WTC11 (cell line): Measurements from ENCODE around the gene BRICD5. TPM values are rescaled to one million over a fixed set of nuclear protein-coding genes. Genes with fewer than 3 reads are reported as not detected.

Source experiments
- ATAC-seq: fragments of 200-7000 bp; cut with Tn5 transposase; 2 replicates; pipeline ENCODE4 v1.10.0; 2021; ENCODE audit warnings: mild to moderate bottlenecking, moderate library complexity
- CTCF ChIA-PET: fragments of 300-600 bp; sonication (Branson Sonifier 250); formaldehyde crosslinking; loops from one replicate; lab custom pipeline; 2021; ENCODE audit warnings: antibody characterized with exemption; lab: Charles Lee
- POLR2A ChIA-PET: fragments of 350-600 bp; sonication (Branson Sonifier 250); formaldehyde crosslinking; loops from one replicate; lab custom pipeline; 2021; ENCODE audit warnings: antibody characterized with exemption; lab: Charles Lee
- DNase-seq: peaks from one replicate; pipeline ENCODE4 v3.0.0; 2021; ENCODE audit warnings: low spot score
- H3K27ac Mint-ChIP-seq: 2 replicates; pipeline ENCODE4 v1.8.0; 2021; ENCODE audit warnings: mixed read lengths
- H3K27me3 Mint-ChIP-seq: 2 replicates; pipeline ENCODE4 v1.8.0; 2021; ENCODE audit warnings: low read depth, mild to moderate bottlenecking, moderate library complexity, mixed read lengths
- H3K36me3 Mint-ChIP-seq: 2 replicates; pipeline ENCODE4 v1.8.0; 2021; ENCODE audit warnings: mixed read lengths
- H3K4me1 Mint-ChIP-seq: 2 replicates; pipeline ENCODE4 v1.8.0; 2022; ENCODE audit warnings: mixed read lengths
- H3K4me3 Mint-ChIP-seq: 2 replicates; pipeline ENCODE4 v1.8.0; 2021; ENCODE audit warnings: mild to moderate bottlenecking, moderate library complexity, mixed read lengths
- H3K9me3 Mint-ChIP-seq: 2 replicates; pipeline ENCODE4 v1.8.0; 2021; ENCODE audit warnings: mixed read lengths
- ATF3 ChIP-seq: sonication (generic); formaldehyde crosslinking; conservative IDR thresholded peaks from 2 replicates; pipeline ENCODE4 v1.8.1; 2022; ENCODE audit warnings: mild to moderate bottlenecking, missing genetic modification reagents
- CTCF ChIP-seq: fragments of 200-600 bp; IDR thresholded peaks from 2 replicates; pipeline ENCODE4 v1.8.0; 2022; ENCODE audit warnings: antibody characterized with exemption
- ETV6 ChIP-seq: sonication (generic); formaldehyde crosslinking; IDR thresholded peaks from 2 replicates; pipeline ENCODE4 v1.8.1; 2022; ENCODE audit warnings: mild to moderate bottlenecking, missing genetic modification reagents
- FOXK1 ChIP-seq: sonication (generic); formaldehyde crosslinking; IDR thresholded peaks from 2 replicates; pipeline ENCODE4 v1.8.0; 2022; ENCODE audit warnings: mild to moderate bottlenecking, moderate library complexity, missing genetic modification reagents
- FOXP1 ChIP-seq: sonication (generic); formaldehyde crosslinking; IDR thresholded peaks from 2 replicates; pipeline ENCODE4 v1.8.0; 2022; ENCODE audit warnings: missing genetic modification reagents, mild to moderate bottlenecking, moderate library complexity, borderline replicate concordance
- GABPB1 ChIP-seq: sonication (generic); formaldehyde crosslinking; IDR thresholded peaks from 2 replicates; pipeline ENCODE4 v1.8.1; 2023; ENCODE audit warnings: mild to moderate bottlenecking, missing genetic modification reagents
- GTF2I ChIP-seq: fragments of 250-450 bp; sonication (Bioruptor Pico); conservative IDR thresholded peaks from 2 replicates; pipeline ENCODE4 v1.4.0; 2021; ENCODE audit warnings: mild to moderate bottlenecking
- IRF1 ChIP-seq: sonication (generic); formaldehyde crosslinking; IDR thresholded peaks from 2 replicates; pipeline ENCODE4 v1.8.0; 2023; ENCODE audit warnings: missing genetic modification reagents
- JAZF1 ChIP-seq: fragments of 250-450 bp; sonication (Bioruptor Pico); IDR thresholded peaks from 2 replicates; pipeline ENCODE4 v1.9.0; 2021; ENCODE audit warnings: moderate library complexity, mild to moderate bottlenecking, inconsistent platforms
- MAX ChIP-seq: sonication (generic); formaldehyde crosslinking; IDR thresholded peaks from 2 replicates; pipeline ENCODE4 v1.8.0; 2022; ENCODE audit warnings: mild to moderate bottlenecking, missing genetic modification reagents
- MXD4 ChIP-seq: fragments of 250-450 bp; sonication (Bioruptor Pico); IDR thresholded peaks from 2 replicates; pipeline ENCODE4 v1.8.0; 2021; ENCODE audit warnings: mild to moderate bottlenecking, moderate library complexity, borderline replicate concordance
- MYBL2 ChIP-seq: sonication (generic); formaldehyde crosslinking; IDR thresholded peaks from 2 replicates; pipeline ENCODE4 v1.8.1; 2023; ENCODE audit warnings: mild to moderate bottlenecking, moderate library complexity, missing genetic modification reagents
- NFATC4 ChIP-seq: fragments of 250-450 bp; sonication (Bioruptor Pico); IDR thresholded peaks from 2 replicates; pipeline ENCODE4 v1.9.0; 2021; ENCODE audit warnings: mild to moderate bottlenecking
- NFE2L1 ChIP-seq: sonication (generic); formaldehyde crosslinking; IDR thresholded peaks from 2 replicates; pipeline ENCODE4 v1.8.1; 2023; ENCODE audit warnings: missing genetic modification reagents
- PRDM15 ChIP-seq: sonication (generic); formaldehyde crosslinking; IDR thresholded peaks from 2 replicates; pipeline ENCODE4 v1.8.0; 2022; ENCODE audit warnings: missing genetic modification reagents
- PREB ChIP-seq: sonication (generic); formaldehyde crosslinking; IDR thresholded peaks from 2 replicates; pipeline ENCODE4 v1.8.1; 2022; ENCODE audit warnings: mild to moderate bottlenecking, missing genetic modification reagents, moderate library complexity, borderline replicate concordance
- SMAD4 ChIP-seq: sonication (generic); formaldehyde crosslinking; IDR thresholded peaks from 2 replicates; pipeline ENCODE4 v1.8.0; 2022; ENCODE audit warnings: mild to moderate bottlenecking, missing genetic modification reagents
- TCF7 ChIP-seq: sonication (generic); formaldehyde crosslinking; IDR thresholded peaks from 2 replicates; pipeline ENCODE4 v1.8.0; 2022; ENCODE audit warnings: mild to moderate bottlenecking, low read depth, missing genetic modification reagents, moderate library complexity
- USF1 ChIP-seq: sonication (generic); formaldehyde crosslinking; IDR thresholded peaks from 2 replicates; pipeline ENCODE4 v1.8.0; 2022; ENCODE audit warnings: mild to moderate bottlenecking, missing genetic modification reagents
- USF2 ChIP-seq: sonication (generic); formaldehyde crosslinking; IDR thresholded peaks from 2 replicates; pipeline ENCODE4 v1.8.1; 2023; ENCODE audit warnings: mild to moderate bottlenecking, missing genetic modification reagents, moderate library complexity
- ZNF138 ChIP-seq: sonication (generic); formaldehyde crosslinking; conservative IDR thresholded peaks from 2 replicates; pipeline ENCODE4 v1.8.1; 2022; ENCODE audit warnings: mild to moderate bottlenecking, moderate library complexity, missing genetic modification reagents
- ZNF263 ChIP-seq: sonication (generic); formaldehyde crosslinking; IDR thresholded peaks from 2 replicates; pipeline ENCODE4 v1.8.1; 2022; ENCODE audit warnings: low read depth, mild to moderate bottlenecking, moderate library complexity, missing genetic modification reagents
- ZNF512 ChIP-seq: sonication (generic); formaldehyde crosslinking; IDR thresholded peaks from 2 replicates; pipeline ENCODE4 v1.8.1; 2022; ENCODE audit warnings: missing genetic modification reagents, borderline replicate concordance
- total RNA-seq: library from RNA; stranded (reverse); gene quantifications from 3 replicates; pipeline ENCODE4 v1.2.3, GENCODE V29; 2021

BRICD5 gene
- total RNA-seq, 1 experiment from 2014 or later: 13.6 TPM

- H3K27ac Mint-ChIP-seq: no peak overlapping the region
- DNase-seq: peak; percentile 53
- peak; percentile 12 for ATAC-seq
- H3K9me3 Mint-ChIP-seq: no peaks in the 10 kb centered on the region
- 0 out of 2 replicates have a peak, but pooled peaks cover 3% of the 10 kb centered on the region for H3K4me1 Mint-ChIP-seq
- no peak overlapping the region for H3K4me3 Mint-ChIP-seq
- ChIA-PET CTCF (interaction anchor here (5.7 kb wide), 1 partner anchor 13 kb away, joined by 24 read pairs; no protein-coding TSS in a partner anchor), POLR2A (interaction anchor here (0.9 to 1.3 kb wide), 2 partner anchors 26 to 45 kb away, joined by 4 to 5 read pairs; partner anchors contain the start of gene TRAF7)
- no peaks in the 10 kb centered on the region for H3K27me3 Mint-ChIP-seq
- peaks cover under 1% of the 10 kb centered on the region; the same call in 1 of the 2 replicates for H3K36me3 Mint-ChIP-seq
- TF ChIP-seq ATF3: no peak
- no peak for TF ChIP-seq FOXK1 (CRISPR knock-in tag)
- TF ChIP-seq NFE2L1 (CRISPR knock-in tag): no peak
- TF ChIP-seq GTF2I (CRISPR knock-in tag): no peak
- TF ChIP-seq MAX (CRISPR knock-in tag): no peak
- no peak for TF ChIP-seq ZNF138
- no peak for TF ChIP-seq ZNF263 (CRISPR knock-in tag)
- TF ChIP-seq MYBL2: no peak
- no peak for TF ChIP-seq NFATC4 (CRISPR knock-in tag)
Measured at GRCh38 chr16:2180962-2181923, 29.4 kb downstream of the BRICD5 start.

- ATAC-seq: no peak
- H3K27ac Mint-ChIP-seq: no peak overlapping the region
- H3K4me3 Mint-ChIP-seq: no peak overlapping the region
- H3K27me3 Mint-ChIP-seq: no peaks in the 10 kb centered on the region
- CTCF ChIA-PET: no interaction called here
- H3K36me3 Mint-ChIP-seq: peaks cover 6% of the 10 kb centered on the region
- POLR2A ChIA-PET: no interaction called here
- 0 out of 2 replicates have a peak, but pooled peaks cover 3% of the 10 kb centered on the region for H3K4me1 Mint-ChIP-seq
- no peak for DNase-seq
- H3K9me3 Mint-ChIP-seq: no peaks in the 10 kb centered on the region
- TF ChIP-seq GTF2I (CRISPR knock-in tag) (no peak), ZNF512 (CRISPR knock-in tag) (no peak), ETV6 (no peak), PRDM15 (CRISPR knock-in tag) (no peak), JAZF1 (CRISPR knock-in tag) (no peak), SMAD4 (no peak), IRF1 (CRISPR knock-in tag) (no peak), CTCF (no peak), MXD4 (no peak), GABPB1 (CRISPR knock-in tag) (no peak), TCF7 (CRISPR knock-in tag) (no peak), USF1 (CRISPR knock-in tag) (no peak), FOXP1 (no peak), PREB (no peak), USF2 (no peak)
Measured at GRCh38 chr16:2180461-2180860, 30.2 kb downstream of the BRICD5 start.
